Pancreas (tissue), 10 donors: ENCODE data around the gene UVRAG. TPM values are rescaled to one million over a fixed set of nuclear protein-coding genes. Genes with fewer than 3 reads are reported as not detected.

Source experiments
- ATAC-seq, 4 donors: fragments of 200-7000 bp; cut with Tn5 transposase; one replicate each; pipeline versions ENCODE4 v1.8.0 to v1.9.1; 2020; ENCODE audit warnings: mild to moderate bottlenecking in 4 of 4, moderate library complexity in 4 of 4
- DNase-seq, 6 donors: peaks; one replicate each; pipeline ENCODE4 v3.0.0-alpha.2; 2020
- FAIRE-seq: peaks from 2 replicates; lab custom pipeline; 2012; peaks lifted over from hg19 to GRCh38; lab: Jason Lieb, UNC
- H3K27ac ChIP-seq, 4 donors: fragments of 200-600 bp; sonication (generic); 1 replicate in 3 of 4; 2 replicates in 1 of 4; pipeline versions ENCODE4 v1.5.0 to v1.8.0; 2020
- H3K27me3 ChIP-seq, 4 donors: fragments of 200-600 bp; one replicate each; pipeline ENCODE4 v1.8.0; 2021
- H3K36me3 ChIP-seq, 3 donors: fragments of 200-600 bp; sonication (generic) in 1 of 3; one replicate each; pipeline versions ENCODE4 v1.5.0 to v1.8.0; 2020 to 2021
- H3K4me1 ChIP-seq, 3 donors: fragments of 200-600 bp; one replicate each; pipeline ENCODE4 v1.8.0; 2021
- H3K4me3 ChIP-seq, 4 donors: fragments of 200-600 bp; sonication (generic) in 2 of 4; one replicate each; pipeline versions ENCODE4 v1.5.0 to v1.8.0; 2020 to 2021
- H3K9me3 ChIP-seq, 4 donors: fragments of 200-600 bp; one replicate each; pipeline ENCODE4 v1.8.0; 2021
- CTCF ChIP-seq, 4 donors: fragments of 200-600 bp; sonication (generic) in 3 of 4; IDR thresholded peaks; one replicate each; pipeline versions ENCODE4 v1.5.0 to v1.8.0; 2021; ENCODE audit warnings: antibody characterized with exemption in 4 of 4
- WGBS, 2 donors: extraction: QIAGEN DNeasy Blood & Tissue Kit; methylation state at CpG; one replicate each; pipeline ENCODE4 v1.1.7; 2013; 5-methylcytosine and 5-hydroxymethylcytosine counted together
- intact Hi-C, 3 donors: fragments of 100-400 bp; cut with DNase I; formaldehyde crosslinking; loops; one replicate each; pipeline versions ENCODE4 v1.11.1 to v1.14.2; 2022
- polyA plus RNA-seq, 2 donors: library from polyadenylated mRNA; stranded (reverse); fragments of 200-250 nt; gene quantifications; one replicate each; pipeline ENCODE4 v1.2.3, GENCODE V29; 2013
- total RNA-seq, 6 donors: library from RNA; stranded (reverse); fragmentation: NEBNext Ultra II Directional in 4 of 6; extraction: Animal tissue kit (Norgen Biotek cat#: 25700) in 4 of 6; gene quantifications; one replicate each; pipeline versions ENCODE4 v1.2.1 to v1.2.4, GENCODE V29; 2021 to 2023
- donor health status: healthy with polysubstance abuse.
- donor health status: DM: no; HTN: no; CAD: no; lungs with moderate emphysema.
- donor health status: DM: no; HTN: no; CAD: no.
- donor health status: control.
- donor health status: control.
- donor health status: Bipolar disorder and iron deficiency.
- donor health status: DM: yes; HTN: yes; CAD: no.
- donor health status: DM: no; HTN: no; CAD: no.
- donor health status: DM: no; HTN: no; CAD: no.
- donor health status: DM: yes; HTN: yes; CAD: no.

Gene UVRAG
- total and polyA plus RNA-seq, 8 donors = 3.3 to 17.2 (median 7.6) TPM

- Histone ChIP-seq H3K4me1 (peaks cover 0 to 4% (median 1%) of the 10 kb centered on the region in 3 donors), H3K4me3 (no peak overlapping the region), H3K9me3 (no peaks in the 10 kb centered on the region), H3K27ac (no peak overlapping the region), H3K27me3 (no peaks in the 10 kb centered on the region), H3K36me3 (no peaks in the 10 kb centered on the region)
- DNase-seq (no peak), ATAC-seq (no peak), FAIRE-seq (no peak)
- WGBS, 2 donors = 92 to 93% methylated on average over 6 of the region's 6 CpGs
- no peak for TF ChIP-seq CTCF (IDR thresholded peaks at IDR 0.05)
- intact Hi-C loops = no loop called here
Measured at GRCh38 chr11:75831915-75832502, 17.0 kb downstream of the UVRAG start.

- DNase-seq (no peak), FAIRE-seq (no peak), ATAC-seq (no peak)
- intact Hi-C loops = no loop called here
- Histone ChIP-seq H3K27me3 (no peaks in the 10 kb centered on the region), H3K4me1 (peaks cover 0 to 2% (median 1%) of the 10 kb centered on the region in 3 donors), H3K4me3 (no peak overlapping the region), H3K27ac (no peak overlapping the region), H3K36me3 (no peaks in the 10 kb centered on the region), H3K9me3 (no peaks in the 10 kb centered on the region)
- TF ChIP-seq CTCF (IDR thresholded peaks at IDR 0.05) = no peak
- WGBS, 2 donors = 93 to 94% methylated on average over 3 of the region's 3 CpGs
Measured at GRCh38 chr11:75834728-75835127, 19.7 kb downstream of the UVRAG start.

- WGBS, 2 donors = 90% methylated on average over 3 of the region's 3 CpGs
- intact Hi-C loops = no loop called here
- Histone ChIP-seq H3K9me3 (no peaks in the 10 kb centered on the region), H3K27me3 (no peaks in the 10 kb centered on the region), H3K27ac (no peak overlapping the region), H3K36me3 (no peaks in the 10 kb centered on the region), H3K4me1 (peaks cover 5 to 18% (median 14%) of the 10 kb centered on the region in 3 donors), H3K4me3 (no peak overlapping the region)
- no peak for DNase-seq
- no peak for FAIRE-seq
- peak in 1 of 4 donors; percentile 40 for ATAC-seq
- TF ChIP-seq CTCF (IDR thresholded peaks at IDR 0.05) = no peak
Measured at GRCh38 chr11:75836417-75836816, 21.4 kb downstream of the UVRAG start.

GRCh38 chr11:75839851-75840250 lies 24.8 kb downstream of the UVRAG start:
- FAIRE-seq (no peak), ATAC-seq (no peak), DNase-seq (no peak)
- Histone ChIP-seq H3K9me3 (no peaks in the 10 kb centered on the region), H3K27me3 (no peaks in the 10 kb centered on the region), H3K4me1 (peaks cover 5 to 20% (median 14%) of the 10 kb centered on the region in 3 donors), H3K4me3 (no peak overlapping the region), H3K27ac (no peak overlapping the region), H3K36me3 (no peaks in the 10 kb centered on the region)
- intact Hi-C loops = no loop called here
- TF ChIP-seq CTCF (IDR thresholded peaks at IDR 0.05) = no peak

DNA sequence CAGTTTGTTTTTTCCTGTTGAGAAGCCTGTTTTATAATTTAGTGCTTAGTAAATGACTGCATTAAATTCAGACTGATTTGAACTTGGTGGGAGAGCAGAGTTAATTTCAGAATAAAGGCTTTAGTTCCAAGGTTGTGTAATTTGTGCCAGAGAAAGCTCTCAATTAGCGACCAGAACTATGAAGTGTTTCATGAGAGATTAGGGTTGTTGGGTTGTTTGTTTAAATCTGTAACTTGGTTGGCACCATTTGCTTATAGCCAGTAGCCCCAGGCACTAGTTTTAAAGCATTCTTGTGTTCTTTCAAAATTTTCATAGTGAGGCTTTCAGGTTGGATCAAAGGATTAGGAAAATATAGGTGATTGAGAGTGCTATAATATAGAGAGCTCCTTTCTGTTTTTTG lies 25.5 kb downstream of the UVRAG start:
- H3K4me3 ChIP-seq = no peak overlapping the region
- H3K4me1 ChIP-seq = peaks cover 5 to 20% (median 14%) of the 10 kb centered on the region in 3 donors
- no peaks in the 10 kb centered on the region for H3K9me3 ChIP-seq
- intact Hi-C loops = no loop called here
- FAIRE-seq = no peak
- H3K27ac ChIP-seq = no peak overlapping the region
- H3K36me3 ChIP-seq = no peaks in the 10 kb centered on the region
- no peaks in the 10 kb centered on the region for H3K27me3 ChIP-seq
- no peak for ATAC-seq
- TF ChIP-seq CTCF (IDR thresholded peaks at IDR 0.05) = no peak
- no peak for DNase-seq
- 9 to 14% methylated on average over 1 of the region's 1 CpG for WGBS, 2 donors
